Measurements from ENCODE around the gene SCN1B.
"Not testable (repeated sequence)": the region's sequence is repeated elsewhere in the genome, so short reads cannot be mapped to it uniquely, and the experiment has no call there.

SCN1B gene

DNA sequence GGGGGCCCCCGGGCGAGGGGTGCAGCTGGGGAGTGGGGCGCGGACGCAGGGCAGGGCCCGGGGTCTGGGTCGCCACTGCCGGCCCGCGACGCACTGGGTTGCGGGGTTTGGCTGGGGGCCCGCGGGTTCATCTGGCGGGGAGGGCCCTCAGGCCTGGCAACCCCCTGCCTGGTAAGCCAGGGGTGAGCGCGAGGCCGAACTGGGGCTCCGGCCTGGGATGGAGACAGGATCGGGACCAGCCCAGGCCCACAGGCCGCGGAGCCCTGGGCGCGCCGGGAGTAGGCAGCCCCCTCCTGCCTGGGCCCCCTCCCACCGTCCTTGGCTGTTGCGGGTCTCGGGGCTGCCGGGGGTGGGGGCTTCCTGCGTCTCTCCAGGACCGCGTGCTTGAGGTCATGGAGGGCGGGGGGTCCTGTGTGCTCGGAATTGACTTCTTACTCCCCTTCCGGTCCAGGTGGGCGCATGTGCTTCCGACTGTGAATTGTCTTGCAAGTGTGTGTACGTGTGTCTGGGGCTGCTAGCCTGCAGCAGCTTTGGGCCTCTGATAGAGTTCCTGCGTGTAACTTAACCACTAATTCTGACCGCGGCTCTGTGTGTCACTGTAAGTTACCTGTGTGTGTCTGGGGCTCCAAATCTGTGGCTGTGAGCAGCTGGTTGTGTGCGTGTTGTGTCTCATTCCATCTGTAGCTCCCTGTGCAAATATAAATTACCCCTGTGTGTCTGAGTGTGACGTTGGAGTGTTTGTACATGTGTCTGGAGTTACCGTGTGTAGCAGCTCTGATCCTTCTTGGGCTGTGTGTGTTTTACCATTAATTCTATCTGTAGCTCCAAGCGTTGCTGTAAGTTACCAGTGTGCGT, 29.4 kb upstream of the SCN1B start:
- no peak for DNase-seq (ENCODE audit: low read depth)

- no peak for DNase-seq (ENCODE audit: low read depth)
Measured at GRCh38 chr19:35002037-35002535, 28.2 kb upstream of the SCN1B start.

DNA sequence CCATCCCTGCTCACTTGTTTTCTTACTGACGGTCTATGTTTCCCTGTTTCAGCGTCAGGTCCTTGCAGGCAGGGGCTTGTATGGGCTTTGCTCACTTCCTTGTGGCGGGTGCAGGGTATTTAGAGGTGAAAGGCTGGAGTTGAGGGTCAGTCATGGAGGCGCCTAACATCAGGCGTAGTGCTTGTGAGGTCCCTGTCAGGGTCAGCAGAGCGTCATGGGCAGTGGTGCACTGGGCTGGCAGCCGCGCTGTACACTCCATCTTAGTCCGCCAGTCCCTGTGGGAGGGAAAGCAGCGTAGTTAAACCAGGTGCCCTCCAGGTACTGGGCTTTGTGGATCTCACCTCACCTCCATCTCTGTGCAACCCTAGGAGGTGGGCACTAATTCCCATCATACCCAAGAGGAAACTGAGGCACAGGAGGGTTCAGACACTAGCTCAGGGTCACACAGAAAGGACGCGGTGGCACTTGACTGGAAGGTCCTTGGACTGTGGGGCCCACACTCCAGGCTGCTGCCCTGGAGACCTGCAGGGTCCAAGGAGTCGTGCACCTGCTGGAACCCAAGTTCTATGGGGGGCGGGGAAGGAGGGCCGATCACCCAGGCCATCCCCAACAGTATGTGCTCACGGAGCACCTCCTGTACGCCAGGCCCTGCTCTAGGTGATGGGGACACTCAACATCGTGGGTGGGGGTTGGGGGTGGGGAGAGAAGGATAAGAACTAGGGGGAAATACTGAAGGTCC, 25.6 kb upstream of the SCN1B start:
- no peak for DNase-seq (ENCODE audit: low read depth)

DNA sequence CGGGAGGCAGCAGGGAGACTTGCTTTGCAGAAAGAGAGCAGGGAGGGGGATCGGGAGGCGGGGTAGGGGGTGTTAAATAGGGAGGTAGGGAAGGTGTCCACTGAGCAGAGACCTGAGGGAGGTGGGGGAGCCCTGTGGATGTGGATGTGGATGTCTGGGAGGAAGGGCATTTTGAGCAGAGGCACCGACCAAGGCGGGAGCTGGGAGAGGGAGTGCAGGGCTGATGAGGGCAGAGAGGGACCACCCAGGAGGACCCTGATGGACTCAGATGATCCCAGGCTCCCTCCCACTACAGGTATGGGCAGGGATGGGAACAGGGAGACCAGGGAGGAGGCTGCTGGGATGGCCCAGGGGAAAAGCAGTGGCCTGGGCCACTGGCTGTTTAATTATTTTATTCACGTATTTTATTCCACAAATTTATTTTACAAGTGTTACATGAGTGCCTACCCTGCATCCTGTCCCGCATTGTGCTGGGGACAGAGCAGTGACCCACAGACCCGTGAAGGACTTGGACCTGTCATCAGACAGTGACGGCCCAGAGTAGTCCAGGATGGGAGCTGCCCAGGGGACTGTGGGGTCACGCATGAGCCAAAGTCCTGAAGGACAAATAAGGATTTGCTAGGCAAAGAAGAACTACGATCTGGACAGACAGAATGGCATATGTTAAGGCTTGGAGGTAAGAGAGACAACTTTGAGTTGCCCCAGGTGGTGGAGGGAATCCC, 24.9 kb upstream of the SCN1B start:
- no peak for DNase-seq (ENCODE audit: low read depth)

DNA sequence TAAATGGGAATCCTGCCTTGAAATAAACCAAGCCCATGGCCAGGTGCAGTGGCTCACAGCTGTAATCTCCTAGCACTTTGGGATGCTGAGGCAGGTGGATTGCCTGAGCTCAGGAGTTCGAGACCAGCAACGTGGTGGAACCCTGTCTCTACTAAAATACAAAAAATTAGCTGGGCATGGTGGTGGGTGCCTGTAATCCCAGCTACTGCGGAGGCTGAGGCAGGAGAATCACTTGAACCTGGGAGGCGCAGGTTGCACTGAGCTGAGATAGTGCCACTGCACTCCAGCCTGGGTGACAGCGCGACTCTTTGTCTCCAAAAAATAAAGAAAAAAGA, 24.3 kb upstream of the SCN1B start:
- not testable (repeated sequence) for DNase-seq (ENCODE audit: low read depth)

- no peak for DNase-seq (ENCODE audit: low read depth)
Measured at GRCh38 chr19:35006342-35006998, 23.8 kb upstream of the SCN1B start.

DNA sequence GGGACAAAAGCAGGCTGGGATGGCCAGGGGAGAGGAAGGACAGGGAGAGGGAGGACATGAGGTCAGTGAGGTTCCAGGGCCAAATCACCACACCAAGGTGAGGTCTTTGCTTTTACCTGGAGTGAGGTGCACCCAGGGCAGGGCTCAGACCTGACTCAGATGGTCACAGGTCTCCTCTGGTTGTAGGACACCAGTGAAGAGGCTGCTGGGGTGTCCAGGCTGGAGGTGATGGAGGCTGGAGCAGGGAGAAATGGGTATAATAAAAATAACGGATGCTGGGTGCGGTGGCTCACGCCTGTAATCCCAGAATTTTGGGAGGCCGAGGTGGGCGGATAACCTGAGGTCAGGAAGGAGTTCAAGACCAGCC, 23.3 kb upstream of the SCN1B start:
- no peak for DNase-seq (ENCODE audit: low read depth)

- not testable (repeated sequence) for DNase-seq (ENCODE audit: low read depth)
Measured at GRCh38 chr19:35007427-35007826, 22.8 kb upstream of the SCN1B start.

DNA sequence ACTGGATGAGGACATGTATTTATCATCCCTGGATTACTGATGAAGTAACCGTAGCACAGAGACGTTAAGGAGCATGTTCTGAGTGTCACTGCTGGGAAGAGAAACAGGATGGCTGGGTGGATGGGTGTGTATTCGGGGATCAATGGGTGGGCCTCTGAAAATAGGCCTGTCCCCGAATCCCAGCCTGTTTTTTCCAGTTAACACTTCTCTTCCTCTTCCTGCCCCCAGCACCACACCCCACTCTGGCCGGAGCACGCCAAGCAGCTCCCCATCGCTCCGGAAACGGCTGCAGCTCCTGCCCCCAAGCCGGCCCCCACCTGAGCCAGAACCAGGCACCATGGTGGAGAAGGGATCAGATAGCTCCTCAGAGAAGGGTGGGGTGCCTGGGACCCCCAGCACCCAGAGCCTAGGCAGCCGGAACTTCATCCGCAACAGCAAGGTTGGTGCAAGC, 21.4 kb upstream of the SCN1B start:
- DNase-seq (ENCODE audit: low read depth) = no peak

- no peak for DNase-seq (ENCODE audit: low read depth)
Measured at GRCh38 chr19:35009424-35010415, 20.6 kb upstream of the SCN1B start.

DNA sequence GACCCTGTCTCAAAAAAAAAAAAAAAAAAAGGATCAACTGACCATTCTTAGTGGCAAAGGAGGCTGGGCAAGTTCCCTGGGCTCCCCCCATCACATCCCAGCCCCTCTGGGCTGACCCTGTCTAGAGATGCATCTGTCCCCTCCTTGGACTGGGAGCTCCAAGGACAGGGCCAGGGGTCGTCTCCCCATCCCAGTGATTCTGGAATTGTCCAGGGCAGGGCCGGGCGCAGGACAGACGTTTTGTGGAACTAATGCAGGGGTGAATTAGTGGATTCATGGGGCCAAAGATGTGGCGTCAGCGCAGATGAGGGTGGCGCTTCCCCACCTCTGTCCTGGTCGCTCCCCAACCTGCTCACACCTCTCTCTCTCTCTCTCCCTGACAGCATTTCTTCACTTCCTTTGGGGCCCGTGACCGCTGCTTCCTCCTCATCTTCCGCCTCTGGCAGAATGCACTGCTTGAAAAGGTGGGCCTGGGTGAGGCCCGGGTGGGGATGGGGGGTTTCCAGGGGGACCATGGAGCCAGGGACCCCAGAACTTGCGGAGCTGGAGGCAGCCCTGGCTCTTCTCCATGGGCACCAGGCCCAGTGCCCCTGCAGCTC, 19.1 kb upstream of the SCN1B start:
- DNase-seq (ENCODE audit: low read depth) = no peak

- DNase-seq (ENCODE audit: low read depth) = no peak
Measured at GRCh38 chr19:35011737-35012682, 18.3 kb upstream of the SCN1B start.

DNA sequence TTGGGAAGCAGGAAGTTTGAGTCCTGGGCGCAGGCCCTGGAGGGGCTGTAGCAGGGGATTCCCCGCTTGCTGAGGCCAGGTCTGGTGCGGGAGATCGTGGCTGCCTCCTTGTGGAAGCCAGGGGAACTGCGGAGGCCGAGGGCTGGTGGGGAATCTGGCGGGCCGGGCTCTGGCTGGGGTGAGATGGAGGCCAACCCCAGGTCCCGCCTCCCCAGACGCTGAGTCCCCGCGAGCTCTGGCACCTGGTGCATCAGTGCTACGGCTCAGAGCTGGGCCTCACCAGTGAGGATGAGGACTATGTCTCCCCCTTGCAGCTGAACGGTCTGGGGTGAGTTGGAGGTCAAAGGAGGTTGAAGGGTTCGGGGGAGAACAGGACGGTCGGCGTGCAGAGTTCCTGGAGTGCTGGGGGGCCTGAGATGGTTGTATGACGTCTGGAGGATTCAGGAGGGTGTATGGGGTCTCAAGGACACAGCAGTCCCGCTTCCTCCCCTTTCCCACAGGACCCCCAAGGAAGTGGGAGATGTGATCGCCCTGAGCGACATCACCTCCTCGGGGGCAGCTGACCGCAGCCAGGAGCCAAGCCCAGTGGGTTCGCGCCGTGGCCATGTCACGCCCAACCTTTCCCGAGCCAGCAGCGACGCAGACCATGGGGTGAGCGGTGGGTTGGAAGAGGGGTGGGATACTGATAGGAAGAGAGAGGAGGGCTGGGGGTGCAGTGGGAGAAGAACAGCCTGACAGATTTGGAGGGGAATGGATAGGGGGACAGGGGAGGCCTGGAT, 17.0 kb upstream of the SCN1B start:
- peak; percentile 71 for DNase-seq (ENCODE audit: low read depth)

GRCh38 chr19:35013820-35014754, 16.2 kb upstream of the SCN1B start:
- DNase-seq (ENCODE audit: low read depth) = no peak

DNA sequence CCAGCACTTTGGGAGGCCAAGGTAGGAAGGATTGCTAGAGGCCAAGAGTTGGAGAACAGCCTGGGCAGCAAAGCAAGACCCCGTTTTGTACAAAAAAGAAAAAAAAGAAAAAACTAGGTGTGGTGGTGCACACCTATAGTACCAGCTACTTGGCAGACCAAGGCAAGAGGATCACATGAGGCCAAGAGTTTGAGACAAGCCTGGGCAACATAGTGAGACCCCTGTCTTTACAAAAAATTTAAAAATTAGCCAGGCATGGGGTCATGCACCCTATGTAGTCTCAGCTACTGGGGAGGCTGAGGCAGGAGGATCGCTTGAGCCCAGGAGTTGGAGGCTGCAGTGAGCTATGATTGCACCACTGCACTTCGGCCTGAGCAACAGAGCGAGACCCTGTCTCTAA, 15.5 kb upstream of the SCN1B start:
- DNase-seq (ENCODE audit: low read depth) = not testable (repeated sequence)

DNA sequence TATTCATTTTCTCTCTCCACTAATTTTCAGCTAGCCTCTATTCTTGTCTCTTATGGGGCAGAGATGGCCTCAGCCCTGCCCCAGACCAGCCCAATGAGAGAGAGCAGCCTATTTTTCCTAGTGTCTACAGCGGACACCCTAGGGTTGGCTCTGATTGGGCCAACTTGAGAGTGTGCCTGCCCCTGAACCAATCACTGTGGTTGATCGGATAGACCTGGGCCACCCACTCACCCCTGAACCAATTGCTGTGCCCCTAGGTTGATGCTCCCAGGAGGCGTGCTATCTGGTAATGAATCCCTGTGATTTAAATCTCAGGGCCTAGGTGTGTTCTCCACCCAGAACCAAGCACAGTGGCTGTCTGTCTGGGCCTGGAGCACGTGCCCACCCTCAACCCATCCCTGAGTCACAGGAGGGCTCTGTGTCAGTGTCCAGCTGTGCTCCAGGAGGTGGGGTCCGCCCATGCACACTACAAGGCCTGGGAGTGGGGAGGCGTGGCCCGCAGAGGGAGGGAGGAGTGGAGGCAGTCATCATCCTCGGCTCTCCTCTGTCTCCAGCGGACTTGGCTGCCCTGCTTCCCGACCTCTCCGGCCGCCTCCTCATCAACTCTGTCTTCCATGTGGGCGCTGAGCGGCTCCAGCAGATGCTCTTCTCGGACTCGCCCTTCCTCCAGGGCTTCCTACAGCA, 14.9 kb upstream of the SCN1B start:
- DNase-seq (ENCODE audit: low read depth) = no peak

DNA sequence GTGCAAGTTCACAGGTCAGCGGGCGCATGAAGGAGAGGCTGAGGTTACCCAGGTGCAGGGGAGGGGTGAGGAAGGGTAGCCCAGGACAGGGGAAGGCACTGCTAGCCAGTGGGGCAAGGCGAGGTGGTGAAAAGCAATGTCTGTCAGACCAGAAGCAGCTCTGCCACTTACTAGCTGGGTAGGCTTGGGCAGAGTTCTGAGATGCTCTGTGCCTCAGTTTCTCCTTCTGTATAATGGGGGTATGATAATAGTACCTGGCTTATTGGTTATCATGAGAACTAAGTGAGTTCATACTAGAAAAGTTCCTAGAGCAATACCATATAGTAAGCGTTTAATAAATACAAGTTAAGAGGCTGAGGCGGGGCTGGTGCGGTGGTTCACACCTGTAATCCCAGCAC, 14.3 kb upstream of the SCN1B start:
- no peak for DNase-seq (ENCODE audit: low read depth)

All from stimulated activated CD8-positive, alpha-beta memory T cell treated with anti-CD3 and anti-CD28 coated beads, Interleukin-15, amount 100 ng/mL, for 24 hours (primary cell).